Neutrophil (primary cell): ENCODE results near the gene ERICH6B.

ENCODE experiments used
- H3K27ac ChIP-seq: fragments of 200-600 bp; sonication (generic); 2 replicates; pipeline ENCODE4 v1.5.1; 2016; ENCODE audit warnings: mild to moderate bottlenecking, moderate library complexity
- H3K27me3 ChIP-seq: fragments of 200-600 bp; sonication (generic); 2 replicates; pipeline ENCODE4 v1.6.0; 2016; ENCODE audit warnings: mild to moderate bottlenecking
- H3K36me3 ChIP-seq: fragments of 200-600 bp; sonication (generic); 2 replicates; pipeline ENCODE4 v1.5.1; 2017
- H3K4me1 ChIP-seq, 2 experiments: fragments of 200-600 bp in 1 of 2; sonication (generic) in 1 of 2; 1 replicate in 1 of 2; 2 replicates in 1 of 2; pipeline versions ENCODE4 v1.5.1 to v1.6.1; 2013 to 2016; ENCODE audit warnings: low read depth in 1 of 2, low read length in 1 of 2, mild to moderate bottlenecking in 1 of 2, moderate library complexity in 1 of 2; ENCODE audit not compliant: control insufficient read depth in 1 of 2, insufficient read depth in 1 of 2
- H3K4me3 ChIP-seq, 2 experiments: fragments of 200-600 bp in 1 of 2; sonication (generic) in 1 of 2; 1 replicate in 1 of 2; 2 replicates in 1 of 2; pipeline ENCODE4 v1.5.1; 2013 to 2016; ENCODE audit warnings: low read depth in 1 of 2, low read length in 1 of 2, mild to moderate bottlenecking in 1 of 2, moderate library complexity in 1 of 2
- H3K9me3 ChIP-seq: fragments of 200-600 bp; sonication (generic); 2 replicates; pipeline ENCODE4 v1.5.1; 2016
- TF ChIP-seq, protein P1 (sequence below): fragments of 200-600 bp; sonication (generic); IDR thresholded peaks from 2 replicates; pipeline ENCODE4 v1.5.1; 2016; ENCODE audit warnings: antibody characterized with exemption

The ERICH6B gene

DNA sequence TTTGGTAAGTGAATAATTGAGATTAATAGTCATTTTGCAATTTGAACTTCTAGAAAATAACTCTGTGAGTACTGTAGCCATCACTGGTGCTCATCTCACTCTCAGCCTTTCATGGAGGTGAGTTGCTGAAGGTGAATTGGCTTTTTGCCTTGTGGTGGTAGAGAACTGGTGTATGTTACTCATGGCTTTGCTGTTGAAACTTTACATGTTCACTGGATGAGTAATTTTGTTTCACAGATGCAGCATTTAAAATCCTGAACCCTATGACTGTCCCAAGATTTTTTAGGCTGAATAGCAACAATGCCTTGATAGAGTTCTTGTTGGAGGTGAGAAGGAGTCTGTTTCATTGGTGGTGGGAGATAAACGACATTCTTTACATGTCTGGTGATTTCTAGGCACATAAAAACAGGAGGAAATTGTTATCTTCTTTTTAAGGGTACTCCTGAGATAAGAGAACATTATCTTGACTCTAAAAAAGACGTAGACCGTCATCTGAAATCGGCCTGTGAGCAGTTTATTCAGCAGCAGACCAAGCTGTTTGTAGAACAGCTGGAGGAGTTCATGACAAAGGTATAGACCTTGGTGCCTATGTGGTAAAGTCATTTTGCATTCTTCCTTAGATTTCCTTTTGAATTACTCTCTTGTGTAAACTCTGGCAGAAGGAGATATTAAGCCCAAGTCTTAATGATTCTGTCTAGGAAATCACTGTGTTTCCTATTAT is 96.9 kb downstream of the ERICH6B start:
- Histone ChIP-seq H3K27ac (no peak overlapping the region), H3K36me3 (peaks cover 80% of the 10 kb centered on the region), H3K27me3 (no peaks in the 10 kb centered on the region), H3K4me3 (no peak overlapping the region), H3K4me1 (no peaks in the 10 kb centered on the region), H3K9me3 (no peaks in the 10 kb centered on the region)
- TF ChIP-seq, protein P1, sequence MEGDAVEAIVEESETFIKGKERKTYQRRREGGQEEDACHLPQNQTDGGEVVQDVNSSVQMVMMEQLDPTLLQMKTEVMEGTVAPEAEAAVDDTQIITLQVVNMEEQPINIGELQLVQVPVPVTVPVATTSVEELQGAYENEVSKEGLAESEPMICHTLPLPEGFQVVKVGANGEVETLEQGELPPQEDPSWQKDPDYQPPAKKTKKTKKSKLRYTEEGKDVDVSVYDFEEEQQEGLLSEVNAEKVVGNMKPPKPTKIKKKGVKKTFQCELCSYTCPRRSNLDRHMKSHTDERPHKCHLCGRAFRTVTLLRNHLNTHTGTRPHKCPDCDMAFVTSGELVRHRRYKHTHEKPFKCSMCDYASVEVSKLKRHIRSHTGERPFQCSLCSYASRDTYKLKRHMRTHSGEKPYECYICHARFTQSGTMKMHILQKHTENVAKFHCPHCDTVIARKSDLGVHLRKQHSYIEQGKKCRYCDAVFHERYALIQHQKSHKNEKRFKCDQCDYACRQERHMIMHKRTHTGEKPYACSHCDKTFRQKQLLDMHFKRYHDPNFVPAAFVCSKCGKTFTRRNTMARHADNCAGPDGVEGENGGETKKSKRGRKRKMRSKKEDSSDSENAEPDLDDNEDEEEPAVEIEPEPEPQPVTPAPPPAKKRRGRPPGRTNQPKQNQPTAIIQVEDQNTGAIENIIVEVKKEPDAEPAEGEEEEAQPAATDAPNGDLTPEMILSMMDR: no peak

DNA sequence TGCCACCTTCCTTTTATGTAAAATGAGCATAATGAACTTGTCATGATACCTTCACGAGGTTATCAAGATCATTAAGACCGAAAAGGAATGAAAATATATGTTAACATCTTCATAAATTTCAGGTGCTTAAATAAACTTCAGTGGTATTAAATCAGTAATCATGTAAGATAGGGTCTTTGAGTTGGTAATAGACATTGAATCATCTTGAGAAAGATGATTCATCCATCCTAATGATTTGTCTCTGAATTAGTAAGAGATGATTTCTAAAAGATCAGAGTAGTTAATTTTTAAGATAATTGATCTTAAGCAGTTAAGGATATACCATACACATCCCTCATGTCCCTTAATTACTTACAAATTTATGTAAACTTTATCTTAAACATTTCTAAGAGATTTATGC is 98.8 kb downstream of the ERICH6B start:
- Histone ChIP-seq H3K4me1 (no peaks in the 10 kb centered on the region), H3K36me3 (peaks cover 76% of the 10 kb centered on the region), H3K9me3 (no peaks in the 10 kb centered on the region), H3K4me3 (no peak overlapping the region), H3K27ac (no peak overlapping the region), H3K27me3 (no peaks in the 10 kb centered on the region)
- TF ChIP-seq, protein P1: no peak

DNA sequence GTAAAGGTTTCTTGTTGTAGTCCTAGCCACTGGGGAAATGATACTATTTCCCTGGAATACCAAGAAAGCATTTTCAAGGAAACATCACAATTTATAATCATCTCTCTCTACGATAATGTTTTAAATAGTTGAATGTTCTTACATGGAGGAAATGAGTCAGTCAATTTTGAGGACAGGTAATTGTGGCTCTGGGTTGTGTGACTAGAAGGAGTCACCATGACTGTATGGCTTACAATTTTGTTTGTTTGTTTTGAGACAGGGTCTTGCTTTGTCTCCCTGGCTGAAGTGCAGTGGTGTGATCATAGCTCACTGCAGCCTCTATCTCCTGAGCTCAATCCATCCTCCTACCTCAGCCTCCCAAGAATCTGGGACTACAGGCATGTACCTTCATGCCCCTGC is 103.4 kb downstream of the ERICH6B start:
- H3K36me3 ChIP-seq: peaks cover 58% of the 10 kb centered on the region

DNA sequence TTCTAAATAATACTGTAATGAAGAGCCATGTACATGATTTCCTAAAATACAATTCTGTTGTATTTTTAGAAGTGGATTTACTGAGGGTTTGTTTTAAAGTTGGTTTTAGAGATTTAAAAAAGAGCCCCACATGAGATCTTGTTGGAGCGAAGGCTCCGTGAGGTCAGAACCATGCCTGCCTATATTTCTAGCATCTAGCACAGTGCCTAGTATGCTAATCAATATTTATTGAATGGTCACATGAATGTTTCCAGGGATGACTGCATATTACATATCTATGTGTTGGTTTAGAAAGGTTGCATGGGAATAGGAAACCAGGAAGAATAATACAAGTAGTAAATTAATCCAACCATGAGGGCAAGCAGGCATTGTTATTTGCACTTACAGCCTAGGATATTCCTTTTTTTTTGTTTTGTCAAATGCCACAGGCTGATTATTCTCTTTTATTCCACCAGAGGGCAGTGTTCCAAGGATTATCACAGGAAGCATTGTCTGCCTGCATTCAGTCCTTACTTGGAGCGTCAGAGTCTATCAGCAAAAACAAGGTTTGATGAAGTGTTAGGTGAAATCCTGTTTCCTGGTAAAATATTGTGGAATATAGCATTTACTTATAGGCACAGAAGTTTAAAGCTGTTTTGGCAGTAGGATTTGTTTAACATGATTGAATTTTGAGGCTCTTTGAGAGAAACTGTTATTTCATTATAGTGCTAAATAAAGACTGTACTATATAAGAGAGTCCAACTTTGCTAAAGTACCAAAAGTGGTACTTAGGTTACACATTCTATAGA is 104.0 kb downstream of the ERICH6B start:
- Histone ChIP-seq H3K4me3 (no peak overlapping the region), H3K27me3 (no peaks in the 10 kb centered on the region), H3K4me1 (peaks cover 11 to 14% of the 10 kb centered on the region in 2 experiments), H3K36me3 (peaks cover 57% of the 10 kb centered on the region), H3K9me3 (no peaks in the 10 kb centered on the region), H3K27ac (no peak overlapping the region)
- TF ChIP-seq, protein P1: peak; percentile 77

More for the DNA sequence above, 103.4 kb downstream of the ERICH6B start:
- Histone ChIP-seq H3K27ac (no peak overlapping the region), H3K9me3 (no peaks in the 10 kb centered on the region), H3K4me1 (peaks cover 11 to 14% of the 10 kb centered on the region in 2 experiments), H3K27me3 (no peaks in the 10 kb centered on the region), H3K4me3 (no peak overlapping the region)
- TF ChIP-seq, protein P1: no peak

DNA sequence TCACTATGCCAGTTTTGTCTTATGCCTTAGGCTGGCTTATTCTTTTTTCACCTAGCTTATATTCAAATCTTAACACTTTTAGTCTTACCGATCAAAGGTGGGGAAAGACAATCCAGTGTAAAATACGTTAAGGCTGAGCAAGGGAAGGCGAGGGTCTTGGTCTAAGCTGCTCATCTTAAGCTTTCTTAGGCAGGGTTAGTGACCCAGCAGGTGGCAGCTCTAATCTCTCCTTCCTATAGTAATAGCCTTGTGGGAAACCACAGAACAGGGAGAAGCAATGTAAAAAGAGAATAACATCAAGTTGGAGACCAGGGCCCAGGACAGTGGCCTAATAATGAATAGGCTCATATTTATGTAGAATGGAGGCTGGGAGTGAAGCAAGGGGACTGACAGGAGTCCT is 104.9 kb downstream of the ERICH6B start:
- Histone ChIP-seq H3K4me1 (peaks cover 11 to 14% of the 10 kb centered on the region in 2 experiments), H3K9me3 (no peaks in the 10 kb centered on the region), H3K27ac (no peak overlapping the region), H3K4me3 (no peak overlapping the region), H3K36me3 (peaks cover 57% of the 10 kb centered on the region), H3K27me3 (no peaks in the 10 kb centered on the region)
- TF ChIP-seq, protein P1: no peak
